GM19023 (cell line): ENCODE measurements around the gene ANXA8L1.
"Not testable (repeated sequence)": the region's sequence is repeated elsewhere in the genome, so short reads cannot be mapped to it uniquely, and the experiment has no call there.

Experiments used
- ATAC-seq: cut with Tn5 transposase; IDR thresholded peaks from one replicate; pipeline ENCODE4 v1.9.1; 2021; ENCODE audit warnings: mild to moderate bottlenecking, moderate library complexity; ENCODE audit not compliant: unreplicated experiment

Gene ANXA8L1

GRCh38 chr10:46375406-46375805 lies at the start of gene ANXA8L1:
ANXA8L1 (plus strand) TSS chr10:46375776; CDS start chr10:46375852, 76 bp downstream.
- ATAC-seq, result not testable (repeated sequence)

- no peak for ATAC-seq
These were observed 49.5 kb upstream of the ANXA8L1 start for GRCh38 chr10:46326066-46326465.

GRCh38 chr10:46326971-46327370 lies 48.6 kb upstream of the ANXA8L1 start:
- no peak for ATAC-seq

GRCh38 chr10:46327685-46328084 lies 47.9 kb upstream of the ANXA8L1 start:
- no peak for ATAC-seq

GRCh38 chr10:46328853-46329689 lies 46.5 kb upstream of the ANXA8L1 start:
- ATAC-seq, result no peak

- no peak for ATAC-seq
These were observed 45.9 kb upstream of the ANXA8L1 start for GRCh38 chr10:46329690-46330016.

- ATAC-seq, result no peak
These were observed 44.7 kb upstream of the ANXA8L1 start for GRCh38 chr10:46330894-46331293.

- ATAC-seq, result not testable (repeated sequence)
These were observed 10.1 kb upstream of the ANXA8L1 start for GRCh38 chr10:46365484-46365883.

GRCh38 chr10:46367209-46367608 lies 8.4 kb upstream of the ANXA8L1 start:
- not testable (repeated sequence) for ATAC-seq

GRCh38 chr10:46367666-46368240 lies 7.8 kb upstream of the ANXA8L1 start:
- not testable (repeated sequence) for ATAC-seq

GRCh38 chr10:46368956-46369355 lies 6.6 kb upstream of the ANXA8L1 start:
- ATAC-seq, result not testable (repeated sequence)

GRCh38 chr10:46374410-46374809 lies 1.2 kb upstream of the ANXA8L1 start:
- not testable (repeated sequence) for ATAC-seq

- ATAC-seq, result not testable (repeated sequence)
These were observed 1.4 kb downstream of the ANXA8L1 start for GRCh38 chr10:46377022-46377421.

GRCh38 chr10:46377651-46378050 lies 2.1 kb downstream of the ANXA8L1 start:
- ATAC-seq, result not testable (repeated sequence)

- not testable (repeated sequence) for ATAC-seq
These were observed 2.5 kb downstream of the ANXA8L1 start for GRCh38 chr10:46378108-46378507.

GRCh38 chr10:46379233-46379848 lies 3.8 kb downstream of the ANXA8L1 start:
- not testable (repeated sequence) for ATAC-seq

GRCh38 chr10:46385858-46386257 lies 10.3 kb downstream of the ANXA8L1 start:
- ATAC-seq, result not testable (repeated sequence)

GRCh38 chr10:46386694-46387093 lies 11.1 kb downstream of the ANXA8L1 start:
- ATAC-seq, result not testable (repeated sequence)

GRCh38 chr10:46387309-46387902 lies 11.8 kb downstream of the ANXA8L1 start:
- not testable (repeated sequence) for ATAC-seq

- ATAC-seq, result not testable (repeated sequence)
These were observed 15.8 kb downstream of the ANXA8L1 start for GRCh38 chr10:46391422-46391821.
